Neuronal stem cell (in vitro differentiated cells): Measurements from ENCODE around the gene SSR1.

ENCODE experiments used
- DNase-seq: peaks from one replicate; pipeline ENCODE4 v3.0.0-alpha.2; 2013; ENCODE audit warnings: low spot score
- H2AFZ ChIP-seq: one replicate; pipeline ENCODE4 v1.6.1; 2013; ENCODE audit warnings: mild to moderate bottlenecking, low read length, inconsistent platforms
- H2AK5ac ChIP-seq: 2 replicates; pipeline ENCODE4 v1.6.1; 2013; ENCODE audit warnings: low read depth, mild to moderate bottlenecking, inconsistent platforms, low read length, moderate library complexity, mixed read lengths
- H2BK120ac ChIP-seq: 2 replicates; pipeline ENCODE4 v1.6.1; 2013; ENCODE audit warnings: low read depth, mild to moderate bottlenecking, inconsistent platforms, low read length, moderate library complexity, mixed read lengths
- H2BK12ac ChIP-seq: one replicate; pipeline ENCODE4 v1.6.1; 2013; ENCODE audit warnings: low read length, inconsistent platforms
- H2BK15ac ChIP-seq: 2 replicates; pipeline ENCODE4 v1.6.1; 2013; ENCODE audit warnings: mild to moderate bottlenecking, low read length, inconsistent platforms, mixed read lengths
- H2BK5ac ChIP-seq: one replicate; pipeline ENCODE4 v1.6.1; 2013; ENCODE audit warnings: inconsistent platforms, mild to moderate bottlenecking, low read length, moderate library complexity
- H3K14ac ChIP-seq: one replicate; pipeline ENCODE4 v1.6.1; 2013; ENCODE audit warnings: low read length, inconsistent platforms
- H3K18ac ChIP-seq: 2 replicates; pipeline ENCODE4 v1.6.1; 2013; ENCODE audit warnings: low read length, inconsistent platforms
- H3K23ac ChIP-seq: 2 replicates; pipeline ENCODE4 v1.6.1; 2013; ENCODE audit warnings: low read depth, mild to moderate bottlenecking, mixed read lengths, low read length, inconsistent platforms; ENCODE audit not compliant: poor library complexity
- H3K27ac ChIP-seq: replicated peaks from 3 replicates; pipeline ENCODE4 v1.5.1; 2013; ENCODE audit warnings: low read length, inconsistent platforms
- H3K27me3 ChIP-seq, 3 experiments: 2 replicates each; pipeline ENCODE4 v1.6.1; 2013; ENCODE audit warnings: low read length in 3 of 3, mild to moderate bottlenecking in 2 of 3, inconsistent platforms in 1 of 3, low read depth in 1 of 3, mixed read lengths in 1 of 3, moderate library complexity in 1 of 3; ENCODE audit not compliant: control insufficient read depth in 3 of 3, insufficient read depth in 3 of 3
- H3K36me3 ChIP-seq, 2 donors: replicated peaks in 1 of 2; 2 replicates each; pipeline ENCODE4 v1.6.1; 2013; ENCODE audit warnings: low read length in 2 of 2; ENCODE audit not compliant: control insufficient read depth in 2 of 2, insufficient read depth in 2 of 2
- H3K4ac ChIP-seq: 2 replicates; pipeline ENCODE4 v1.6.1; 2013; ENCODE audit warnings: inconsistent platforms, mild to moderate bottlenecking, low read length, moderate library complexity
- H3K4me1 ChIP-seq, 2 donors: 1 replicate in 1 of 2; 2 replicates in 1 of 2; pipeline ENCODE4 v1.6.1; 2013; ENCODE audit warnings: low read length in 2 of 2, low read depth in 1 of 2; ENCODE audit not compliant: control insufficient read depth in 2 of 2, insufficient read depth in 1 of 2
- H3K4me2 ChIP-seq: one replicate; pipeline ENCODE4 v1.6.1; 2013; ENCODE audit warnings: mild to moderate bottlenecking, low read length, inconsistent platforms; ENCODE audit not compliant: insufficient read depth, poor library complexity, severe bottlenecking
- H3K4me3 ChIP-seq, 2 donors: 2 replicates each; pipeline ENCODE4 v1.5.1; 2013; ENCODE audit warnings: low read length in 2 of 2, mild to moderate bottlenecking in 2 of 2, inconsistent platforms in 1 of 2, moderate library complexity in 1 of 2
- H3K79me1 ChIP-seq: one replicate; pipeline ENCODE4 v1.6.1; 2013; ENCODE audit warnings: low read depth, mild to moderate bottlenecking, inconsistent platforms, low read length, moderate library complexity
- H3K9ac ChIP-seq: one replicate; pipeline ENCODE4 v1.6.1; 2013; ENCODE audit warnings: mild to moderate bottlenecking, low read depth, low read length, inconsistent platforms; ENCODE audit not compliant: poor library complexity
- H3K9me3 ChIP-seq, 2 donors: replicated peaks in 1 of 2; 2 replicates each; pipeline versions ENCODE3 to v1.6.1; 2013; ENCODE audit warnings: low read length in 2 of 2, mild to moderate bottlenecking in 2 of 2, inconsistent platforms in 1 of 2, low read depth in 1 of 2, mixed read lengths in 1 of 2, moderate library complexity in 1 of 2; ENCODE audit not compliant: control insufficient read depth in 2 of 2, insufficient read depth in 1 of 2
- H4K8ac ChIP-seq: one replicate; pipeline ENCODE4 v1.6.1; 2013; ENCODE audit warnings: low read depth, mild to moderate bottlenecking, inconsistent platforms, low read length, moderate library complexity
- H4K91ac ChIP-seq: one replicate; pipeline ENCODE4 v1.6.1; 2013; ENCODE audit warnings: low read length, low read depth, mild to moderate bottlenecking, inconsistent platforms; ENCODE audit not compliant: poor library complexity
- WGBS, 2 donors: extraction: QIAGEN DNeasy Blood & Tissue Kit; methylation state at CpG; one replicate each; pipeline ENCODE4 v1.1.7; 2013; ENCODE audit warnings: missing lambda C conversion rate in 2 of 2, mixed read lengths in 1 of 2; ENCODE audit not compliant: insufficient read length in 2 of 2, insufficient replicate concordance in 1 of 2; ENCODE audit errors: extremely low coverage in 2 of 2; 5-methylcytosine and 5-hydroxymethylcytosine counted together

Gene SSR1

GRCh38 chr6:7218406-7218988 is 94.5 kb downstream of the SSR1 start:
- Histone ChIP-seq H3K27ac (no peak overlapping the region), H3K4ac (no peak overlapping the region), H2BK120ac (no peak overlapping the region), H3K4me1 (peaks cover 0 to 15% of the 10 kb centered on the region in 2 donors), H4K8ac (no peak overlapping the region), H2AFZ (no peak overlapping the region), H4K91ac (no peak overlapping the region), H2BK12ac (no peak overlapping the region), H2BK5ac (no peak overlapping the region), H3K79me1 (no peaks in the 10 kb centered on the region), H3K23ac (no peak overlapping the region), H3K4me2 (no peak overlapping the region), H3K27me3 (no peaks in the 10 kb centered on the region), H3K9me3 (no peaks in the 10 kb centered on the region), H2AK5ac (no peak overlapping the region), H3K36me3 (peaks cover 2 to 68% of the 10 kb centered on the region in 2 donors), H3K4me3 (no peak overlapping the region), H3K14ac (no peak overlapping the region), H3K18ac (no peak overlapping the region), H3K9ac (no peak overlapping the region), H2BK15ac (no peak overlapping the region)
- no CpG with 5 or more reads among the region's 2 CpGs for WGBS, 2 donors
- no peak for DNase-seq
